Activated CD8-positive, alpha-beta T cell treated with anti-CD3 and anti-CD28 coated beads, Interleukin-2, amount 10 ng/mL, durations not matched to agents 7 days and 5 days (primary cell): Measurements from ENCODE around the gene MARCHF2. TPM values are rescaled to one million over a fixed set of nuclear protein-coding genes. Genes with fewer than 3 reads are reported as not detected.
A peak's percentile ranks its signal among the peaks of the same experiment; 100 is the strongest.
"Not testable (repeated sequence)": the region's sequence is repeated elsewhere in the genome, so short reads cannot be mapped to it uniquely, and the experiment has no call there.

Source experiments
- ATAC-seq: fragments of 150-1000 bp; cut with Tn5 transposase; one replicate; pipeline ENCODE4 v1.10.0; 2021; ENCODE audit warnings: moderate library complexity
- CTCF ChIA-PET: fragments of 350-600 bp; sonication (Branson Sonifier 250); formaldehyde crosslinking; loops from one replicate; lab custom pipeline; 2021; ENCODE audit warnings: antibody characterized with exemption; lab: Charles Lee
- POLR2A ChIA-PET: fragments of 350-600 bp; sonication (Branson Sonifier 250); formaldehyde crosslinking; loops from one replicate; lab custom pipeline; 2021; ENCODE audit warnings: antibody characterized with exemption; lab: Charles Lee
- DNase-seq: peaks from one replicate; pipeline ENCODE4 v3.0.0-alpha.2; 2020
- H3K27ac Mint-ChIP-seq: one replicate; pipeline ENCODE4 v1.8.0; 2021; ENCODE audit warnings: mild to moderate bottlenecking, mixed read lengths
- H3K27me3 Mint-ChIP-seq: one replicate; pipeline ENCODE4 v1.8.0; 2021; ENCODE audit warnings: low read depth, mixed read lengths
- H3K36me3 Mint-ChIP-seq: one replicate; pipeline ENCODE4 v1.8.0; 2021; ENCODE audit warnings: low read depth, mixed read lengths
- H3K4me1 Mint-ChIP-seq: one replicate; pipeline ENCODE4 v1.8.0; 2021; ENCODE audit warnings: low read depth, mixed read lengths
- H3K4me3 Mint-ChIP-seq: one replicate; pipeline ENCODE4 v1.8.0; 2021; ENCODE audit warnings: mild to moderate bottlenecking, mixed read lengths
- H3K9me3 Mint-ChIP-seq: one replicate; pipeline ENCODE4 v1.8.0; 2022; ENCODE audit warnings: mixed read lengths; ENCODE audit not compliant: insufficient read depth
- total RNA-seq, 2 experiments: library from RNA; stranded (reverse); gene quantifications; one replicate each; pipeline ENCODE4 v1.2.3, GENCODE V29; 2021

MARCHF2 gene
- total RNA-seq, 2 experiments from 2014 or later = 26.8 to 28.1 TPM

DNA sequence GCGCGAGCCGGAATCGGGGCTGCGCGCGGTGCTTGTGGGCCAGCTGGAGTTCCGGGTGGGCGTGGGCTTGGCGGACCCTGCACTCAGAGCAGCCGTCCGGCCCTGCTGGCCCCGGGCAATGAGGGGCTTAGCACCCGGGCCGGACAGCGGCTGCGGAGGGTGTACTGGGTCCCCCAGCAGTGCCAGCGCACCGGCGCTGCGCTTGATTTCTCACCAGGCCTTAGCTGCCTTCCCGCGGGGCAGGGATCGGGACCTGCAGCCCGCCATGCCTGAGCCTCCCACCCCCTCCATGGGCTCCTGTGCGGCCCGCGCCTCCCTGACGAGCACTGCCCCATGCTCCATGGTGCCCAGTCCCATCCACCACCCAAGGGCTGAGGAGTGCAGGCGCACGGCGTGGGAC, 37.3 kb upstream of the MARCHF2 start:
- not testable (repeated sequence) for H3K27ac Mint-ChIP-seq, DNase-seq, H3K36me3 Mint-ChIP-seq, H3K9me3 Mint-ChIP-seq, ATAC-seq, H3K27me3 Mint-ChIP-seq, H3K4me3 Mint-ChIP-seq
- ChIA-PET POLR2A (interaction anchor here (0.7 kb wide), 1 partner anchor 54 kb away, joined by 3 read pairs; the partner anchor contains the start of genes NDUFA7 and RPS28), CTCF (interaction anchor here (5.0 kb wide), 1 partner anchor 22 kb away, joined by 27 read pairs; no protein-coding TSS in a partner anchor)
- H3K4me1 Mint-ChIP-seq = peaks cover 25% of the 10 kb centered on the region

- ChIA-PET POLR2A (interaction anchor here (0.7 to 1.8 kb wide), 2 partner anchors 13 to 55 kb away, joined by 3 read pairs; partner anchors contain the start of genes NDUFA7 and RPS28), CTCF (interaction anchor here (1.6 to 5.0 kb wide), 2 partner anchors 14 to 23 kb away, joined by 7 to 27 read pairs; partner anchors contain the start of gene ANGPTL4)
- DNase-seq, H3K9me3 Mint-ChIP-seq, H3K36me3 Mint-ChIP-seq, ATAC-seq, H3K4me3 Mint-ChIP-seq, H3K27me3 Mint-ChIP-seq, H3K27ac Mint-ChIP-seq: not testable (repeated sequence)
- peaks cover 25% of the 10 kb centered on the region for H3K4me1 Mint-ChIP-seq
Measured at GRCh38 chr19:8376373-8376974, 36.6 kb upstream of the MARCHF2 start.

DNA sequence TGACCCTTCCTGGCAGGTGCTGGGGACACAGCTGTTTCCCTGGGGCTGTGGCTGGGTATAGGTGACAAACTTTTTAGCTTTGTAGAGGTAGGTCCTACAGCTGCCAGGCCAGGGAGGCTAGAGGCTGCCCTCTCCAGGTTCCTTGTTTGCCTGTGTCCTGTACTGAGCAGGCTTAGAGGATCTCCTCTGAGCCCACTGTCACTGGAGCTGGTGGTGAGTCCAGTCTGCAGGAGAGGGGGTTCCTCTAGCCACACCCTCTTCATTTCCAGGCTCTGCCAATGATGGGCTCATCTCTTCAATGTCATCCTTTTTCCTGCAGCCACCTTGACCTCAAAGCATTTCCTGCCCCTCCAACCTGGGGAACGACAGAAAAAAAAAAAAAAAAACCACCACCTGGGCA, 35.5 kb upstream of the MARCHF2 start:
- H3K27ac Mint-ChIP-seq = peak overlapping the region; percentile 25
- ChIA-PET CTCF (interaction anchor here (0.6 to 5.0 kb wide), 3 partner anchors 15 to 126 kb away, joined by 3 to 27 read pairs (median 7); partner anchors contain the start of gene ANGPTL4), POLR2A (interaction anchor here (1.8 kb wide), 1 partner anchor 12 kb away, joined by 3 read pairs; no protein-coding TSS in a partner anchor)
- H3K9me3 Mint-ChIP-seq = no peaks in the 10 kb centered on the region
- no peaks in the 10 kb centered on the region for H3K27me3 Mint-ChIP-seq
- no peaks in the 10 kb centered on the region for H3K36me3 Mint-ChIP-seq
- peaks cover 25% of the 10 kb centered on the region for H3K4me1 Mint-ChIP-seq
- no peak overlapping the region for H3K4me3 Mint-ChIP-seq
- DNase-seq (no peak), ATAC-seq (peak; percentile 55)

- not testable (repeated sequence) for DNase-seq, ATAC-seq, H3K9me3 Mint-ChIP-seq, H3K4me3 Mint-ChIP-seq, H3K27me3 Mint-ChIP-seq, H3K36me3 Mint-ChIP-seq
- ChIA-PET CTCF (interaction anchor here (1.3 to 5.0 kb wide), 2 partner anchors 14 to 25 kb away, joined by 3 to 27 read pairs; no protein-coding TSS in a partner anchor), POLR2A (interaction anchor here (0.6 to 1.1 kb wide), 2 partner anchors 11 to 67 kb away, joined by 3 read pairs; partner anchors contain the start of gene RAB11B)
- Mint-ChIP-seq H3K4me1 (peaks cover 23% of the 10 kb centered on the region), H3K27ac (peak overlapping the region; percentile 43)
Measured at GRCh38 chr19:8379156-8379891, 33.8 kb upstream of the MARCHF2 start.

- POLR2A ChIA-PET = interaction anchor here (0.7 kb wide), 1 partner anchor 212 kb away, joined by 4 read pairs; no protein-coding TSS in a partner anchor
- DNase-seq, ATAC-seq, H3K4me3 Mint-ChIP-seq, H3K27ac Mint-ChIP-seq, H3K4me1 Mint-ChIP-seq, H3K9me3 Mint-ChIP-seq, H3K27me3 Mint-ChIP-seq: not testable (repeated sequence)
- CTCF ChIA-PET = interaction anchor here (2.8 kb wide), 1 partner anchor 31 kb away, joined by 14 read pairs; no protein-coding TSS in a partner anchor
- peaks cover 10% of the 10 kb centered on the region for H3K36me3 Mint-ChIP-seq
Measured at GRCh38 chr19:8384569-8384968, 28.5 kb upstream of the MARCHF2 start.

DNA sequence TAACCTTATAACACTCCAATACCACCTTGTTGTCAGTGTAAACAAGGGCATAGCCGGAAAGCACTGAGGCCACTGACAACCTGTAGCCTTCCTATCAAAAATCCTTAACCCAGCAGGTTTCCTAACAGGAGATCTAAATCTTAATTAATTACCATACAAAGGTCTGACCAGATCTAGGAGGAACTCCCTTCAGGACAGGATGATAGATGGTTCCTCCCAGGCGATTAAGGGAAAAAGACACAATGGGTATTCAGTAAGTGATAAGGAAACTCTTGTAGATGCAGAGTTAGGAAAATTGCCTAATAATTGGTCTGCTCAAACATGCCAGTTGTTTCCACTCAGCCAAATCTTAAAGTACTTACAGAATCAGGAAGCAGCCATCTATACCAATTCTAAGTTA, 28.0 kb upstream of the MARCHF2 start:
- H3K27me3 Mint-ChIP-seq, H3K4me3 Mint-ChIP-seq, H3K4me1 Mint-ChIP-seq, CTCF ChIA-PET, H3K27ac Mint-ChIP-seq, DNase-seq, ATAC-seq, H3K9me3 Mint-ChIP-seq: not testable (repeated sequence)
- peaks cover 10% of the 10 kb centered on the region for H3K36me3 Mint-ChIP-seq
- POLR2A ChIA-PET = interaction anchor here (0.7 kb wide), 1 partner anchor 211 kb away, joined by 4 read pairs; no protein-coding TSS in a partner anchor

GRCh38 chr19:8385566-8385965, 27.5 kb upstream of the MARCHF2 start:
- CTCF ChIA-PET, H3K4me3 Mint-ChIP-seq, H3K4me1 Mint-ChIP-seq, DNase-seq, H3K9me3 Mint-ChIP-seq, H3K27me3 Mint-ChIP-seq, H3K27ac Mint-ChIP-seq, ATAC-seq: not testable (repeated sequence)
- POLR2A ChIA-PET = interaction anchor here (0.7 kb wide), 1 partner anchor 211 kb away, joined by 4 read pairs; no protein-coding TSS in a partner anchor
- H3K36me3 Mint-ChIP-seq = peaks cover 10% of the 10 kb centered on the region

- H3K4me3 Mint-ChIP-seq, H3K27me3 Mint-ChIP-seq, POLR2A ChIA-PET, DNase-seq, H3K27ac Mint-ChIP-seq, H3K9me3 Mint-ChIP-seq, ATAC-seq: not testable (repeated sequence)
- Mint-ChIP-seq H3K4me1 (peaks cover 13% of the 10 kb centered on the region), H3K36me3 (peaks cover 10% of the 10 kb centered on the region)
- CTCF ChIA-PET = interaction anchor here (0.9 to 1.6 kb wide), 4 partner anchors 31 to 228 kb away, joined by 3 to 4 read pairs (median 3); partner anchors contain the start of gene MYO1F
Measured at GRCh38 chr19:8386419-8386818, 26.7 kb upstream of the MARCHF2 start.

DNA sequence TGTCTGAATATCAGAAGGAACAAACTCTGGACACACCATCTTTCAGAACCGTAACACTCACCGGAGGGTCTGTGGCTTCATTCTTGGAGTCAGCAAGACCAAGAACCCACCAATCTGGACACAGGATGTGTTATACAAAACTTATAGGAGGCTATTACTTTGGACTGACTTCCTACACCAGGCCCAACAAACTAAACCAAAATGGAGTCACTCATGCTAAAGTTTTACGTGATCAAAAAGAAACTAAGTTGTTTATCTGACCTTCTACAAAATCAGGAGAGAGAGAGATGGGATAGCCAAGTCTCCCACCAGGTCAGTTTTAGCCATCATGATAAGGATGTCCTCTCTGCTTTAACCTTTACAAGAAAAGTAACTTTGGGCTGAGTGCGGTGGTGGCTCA, 26.1 kb upstream of the MARCHF2 start:
- H3K9me3 Mint-ChIP-seq = no peaks in the 10 kb centered on the region
- DNase-seq (no peak), ATAC-seq (no peak)
- H3K27me3 Mint-ChIP-seq = no peaks in the 10 kb centered on the region
- peaks cover 10% of the 10 kb centered on the region for H3K36me3 Mint-ChIP-seq
- peaks cover 18% of the 10 kb centered on the region for H3K4me1 Mint-ChIP-seq
- no peak overlapping the region for H3K4me3 Mint-ChIP-seq
- ChIA-PET CTCF (interaction anchor here (0.7 to 1.6 kb wide), 4 partner anchors 19 to 191 kb away, joined by 3 to 4 read pairs (median 3); partner anchors contain the start of gene MYO1F), POLR2A (interaction anchor here (0.6 to 0.7 kb wide), 2 partner anchors 31 to 861 kb away, joined by 3 to 4 read pairs; no protein-coding TSS in a partner anchor)
- H3K27ac Mint-ChIP-seq = no peak overlapping the region

DNA sequence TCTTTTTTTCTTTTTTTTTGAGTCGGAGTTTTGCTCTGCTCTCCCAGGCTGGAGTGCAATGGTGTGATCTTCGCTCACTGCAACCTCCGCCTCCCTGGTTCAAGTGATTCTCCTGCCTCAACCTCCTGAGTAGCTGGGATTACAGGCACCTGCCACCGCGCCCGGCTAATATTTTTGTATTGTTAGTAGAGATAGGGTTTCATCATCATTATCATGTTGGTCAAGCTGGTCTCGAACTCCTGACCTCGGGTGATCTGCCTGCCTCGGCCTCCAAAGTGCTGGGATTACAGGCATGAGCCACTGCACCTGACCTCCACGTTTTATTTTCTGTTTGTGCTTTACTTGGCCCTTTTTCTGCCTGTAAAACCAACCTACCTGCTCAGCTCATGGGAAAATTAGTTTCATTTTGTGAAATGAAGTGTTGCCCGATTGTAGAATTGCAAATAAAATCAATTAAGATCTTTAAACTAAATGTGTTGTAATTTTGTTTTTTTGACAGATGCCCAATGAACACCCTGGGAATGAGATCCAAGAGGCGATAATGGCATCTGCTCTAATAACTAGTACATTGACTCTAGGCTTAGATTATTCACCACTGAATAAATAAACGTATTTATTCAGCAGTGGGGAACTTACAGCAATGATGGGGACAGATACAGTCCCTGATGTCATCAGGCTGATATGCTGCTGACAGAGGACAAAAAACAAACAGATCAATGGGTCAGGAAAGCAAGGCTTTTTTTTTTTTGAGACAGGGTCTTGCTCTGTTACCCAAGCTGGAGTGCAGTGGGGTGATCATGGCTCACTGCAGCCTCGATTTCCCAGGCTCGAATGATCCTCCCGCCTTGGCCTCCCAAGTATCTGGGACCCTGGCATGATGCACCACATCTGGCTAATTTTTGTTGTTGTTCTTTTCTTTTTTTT, 25.2 kb upstream of the MARCHF2 start:
- no peak for DNase-seq
- Mint-ChIP-seq H3K27ac (peak overlapping the region; percentile 54), H3K36me3 (peaks cover 10% of the 10 kb centered on the region), H3K27me3 (no peaks in the 10 kb centered on the region), H3K4me3 (no peak overlapping the region), H3K4me1 (peaks cover 26% of the 10 kb centered on the region), H3K9me3 (no peaks in the 10 kb centered on the region)
- ChIA-PET POLR2A (interaction anchor here (0.6 to 0.7 kb wide), 2 partner anchors 32 to 862 kb away, joined by 3 to 4 read pairs; no protein-coding TSS in a partner anchor), CTCF (interaction anchor here (0.7 to 1.6 kb wide), 3 partner anchors 20 to 190 kb away, joined by 3 to 4 read pairs (median 3); partner anchors contain the start of gene MYO1F)
- no peak for ATAC-seq
